Erythroblast (primary cell): Measurements from ENCODE around the gene VPS13C.

ENCODE experiments used
- DNase-seq, 2 experiments: peaks; one replicate each; lab custom pipeline; 2025; lab: John Stamatoyannopoulos, UW
- GATA1 ChIP-seq: IDR thresholded peaks from 2 replicates; pipeline ENCODE4 v1.6.1; 2011; ENCODE audit warnings: low read depth, mild to moderate bottlenecking, control low read depth, low read length, moderate library complexity
- POLR2A ChIP-seq: IDR thresholded peaks from 2 replicates; pipeline ENCODE4 v1.6.1; 2011; ENCODE audit warnings: mild to moderate bottlenecking, low read length

Gene VPS13C

GRCh38 chr15:61861962-61862361, 198.3 kb downstream of the VPS13C start:
- TF ChIP-seq GATA1 (no peak), POLR2A (no peak)
- DNase-seq = no peak

- TF ChIP-seq GATA1 = no peak
- no peak for TF ChIP-seq POLR2A
- DNase-seq = no peak
Observed at GRCh38 chr15:61857169-61857829, 202.9 kb downstream of the VPS13C start.

GRCh38 chr15:61856295-61856694, 204.0 kb downstream of the VPS13C start:
- DNase-seq = no peak

GRCh38 chr15:61853195-61853594, 207.1 kb downstream of the VPS13C start:
- no peak for TF ChIP-seq GATA1
- no peak for DNase-seq

More at GRCh38 chr15:61856295-61856694, 204.0 kb downstream of the VPS13C start:
- TF ChIP-seq GATA1 = no peak
- no peak for TF ChIP-seq POLR2A

- no peak for DNase-seq
- TF ChIP-seq POLR2A = no peak
- no peak for TF ChIP-seq GATA1
Observed at GRCh38 chr15:61851955-61852354, 208.3 kb downstream of the VPS13C start.

- no peak for DNase-seq
- TF ChIP-seq POLR2A (no peak), GATA1 (no peak)
Observed at GRCh38 chr15:61849447-61849846, 210.8 kb downstream of the VPS13C start.

- DNase-seq = no peak
- TF ChIP-seq GATA1 (no peak), POLR2A (no peak)
Observed at GRCh38 chr15:61841466-61841865, 218.8 kb downstream of the VPS13C start.

- TF ChIP-seq GATA1 (no peak), POLR2A (no peak)
- no peak for DNase-seq
Observed at GRCh38 chr15:61840090-61840489, 220.2 kb downstream of the VPS13C start.

GRCh38 chr15:61839546-61839945, 220.7 kb downstream of the VPS13C start:
- DNase-seq = no peak
- TF ChIP-seq POLR2A (no peak), GATA1 (no peak)

GRCh38 chr15:61835496-61836106, 224.6 kb downstream of the VPS13C start:
- peak; percentile 33 to 63 for DNase-seq
- no peak for TF ChIP-seq GATA1
- no peak for TF ChIP-seq POLR2A

- TF ChIP-seq GATA1 = no peak
- no peak for TF ChIP-seq POLR2A
- DNase-seq = no peak
Observed at GRCh38 chr15:61835029-61835428, 225.2 kb downstream of the VPS13C start.

- DNase-seq = peak; percentile 54 to 73
- no peak for TF ChIP-seq GATA1
- TF ChIP-seq POLR2A = no peak
Observed at GRCh38 chr15:61834076-61834697, 226.1 kb downstream of the VPS13C start.

GRCh38 chr15:61832223-61832622, 228.0 kb downstream of the VPS13C start:
- DNase-seq = no peak
- TF ChIP-seq POLR2A (no peak), GATA1 (no peak)

- no peak for DNase-seq
- TF ChIP-seq GATA1 (no peak), POLR2A (no peak)
Observed at GRCh38 chr15:61831505-61831921, 228.7 kb downstream of the VPS13C start.
